A673 (cell line): Measurements from ENCODE around the gene STX1B.

Experiments used
- EZH2 ChIP-seq: fragments of 200-600 bp; sonication (generic); IDR thresholded peaks from 2 replicates; pipeline ENCODE4 v1.6.1; 2017; ENCODE audit warnings: borderline replicate concordance, low read depth, mild to moderate bottlenecking, mixed read lengths, antibody characterized with exemption, low read length; ENCODE audit not compliant: poor library complexity, severe bottlenecking
- TF ChIP-seq, protein P1 (sequence below): fragments of 300-800, 200-600 bp; sonication (generic); conservative IDR thresholded peaks from 2 replicates; pipeline ENCODE4 v1.5.1; 2017; ENCODE audit warnings: low read depth, mild to moderate bottlenecking, antibody characterized with exemption, low read length, moderate library complexity, mixed read lengths

DNA sequence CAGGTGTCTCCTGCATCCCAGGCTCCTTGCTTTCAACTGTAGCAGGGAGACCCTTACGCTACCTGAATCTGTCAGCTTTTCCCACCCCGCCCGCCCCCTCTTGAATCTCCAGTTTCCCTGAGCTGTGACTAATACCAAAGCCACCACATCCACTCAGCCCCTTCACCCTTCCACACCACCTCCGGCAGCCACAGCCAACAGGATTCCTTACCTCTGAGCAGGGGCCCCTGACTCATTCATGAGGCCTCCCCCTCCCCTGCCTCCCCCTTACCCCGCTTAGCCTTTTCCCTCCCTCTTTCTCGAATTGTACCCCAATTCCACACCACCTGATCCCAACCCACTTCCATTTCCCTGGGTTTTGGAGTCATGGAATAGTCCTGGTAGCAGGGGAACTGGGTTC, 2.3 kb downstream of the STX1B start:
- TF ChIP-seq, protein P1, sequence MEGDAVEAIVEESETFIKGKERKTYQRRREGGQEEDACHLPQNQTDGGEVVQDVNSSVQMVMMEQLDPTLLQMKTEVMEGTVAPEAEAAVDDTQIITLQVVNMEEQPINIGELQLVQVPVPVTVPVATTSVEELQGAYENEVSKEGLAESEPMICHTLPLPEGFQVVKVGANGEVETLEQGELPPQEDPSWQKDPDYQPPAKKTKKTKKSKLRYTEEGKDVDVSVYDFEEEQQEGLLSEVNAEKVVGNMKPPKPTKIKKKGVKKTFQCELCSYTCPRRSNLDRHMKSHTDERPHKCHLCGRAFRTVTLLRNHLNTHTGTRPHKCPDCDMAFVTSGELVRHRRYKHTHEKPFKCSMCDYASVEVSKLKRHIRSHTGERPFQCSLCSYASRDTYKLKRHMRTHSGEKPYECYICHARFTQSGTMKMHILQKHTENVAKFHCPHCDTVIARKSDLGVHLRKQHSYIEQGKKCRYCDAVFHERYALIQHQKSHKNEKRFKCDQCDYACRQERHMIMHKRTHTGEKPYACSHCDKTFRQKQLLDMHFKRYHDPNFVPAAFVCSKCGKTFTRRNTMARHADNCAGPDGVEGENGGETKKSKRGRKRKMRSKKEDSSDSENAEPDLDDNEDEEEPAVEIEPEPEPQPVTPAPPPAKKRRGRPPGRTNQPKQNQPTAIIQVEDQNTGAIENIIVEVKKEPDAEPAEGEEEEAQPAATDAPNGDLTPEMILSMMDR: no peak
- no peak for TF ChIP-seq EZH2
